ENCODE measurements around the gene NRXN3. TPM values are rescaled to one million over a fixed set of nuclear protein-coding genes. Genes with fewer than 3 reads are reported as not detected.

The NRXN3 gene
- total and polyA plus RNA-seq, 4 donors, result 1.4 to 8.3 (median 4.4) TPM

DNA sequence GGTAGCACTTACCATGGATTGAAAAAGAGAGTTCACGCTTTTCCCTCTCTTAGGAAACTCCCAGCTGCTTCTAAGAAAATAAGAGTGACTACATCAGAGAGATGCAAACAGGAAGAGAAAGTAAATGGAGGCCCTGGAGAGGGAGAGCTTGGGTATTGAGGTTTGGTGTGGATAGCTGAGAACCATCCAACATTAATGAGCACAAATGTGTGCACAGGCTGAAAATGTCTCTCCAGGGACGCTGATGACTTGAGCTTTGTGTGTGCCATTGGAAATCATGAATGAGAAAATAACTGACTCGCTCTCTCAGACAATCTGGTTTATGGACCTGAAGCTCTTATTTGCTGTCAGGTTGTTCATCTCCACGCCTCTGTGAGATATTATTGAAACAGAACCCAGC is 318.8 kb downstream of the NRXN3 start:
- H3K9ac ChIP-seq (ENCODE audit: insufficient read depth in 1 of 2, low read length in 2 of 2), result no peak overlapping the region
- no peak for ATAC-seq (ENCODE audit: insufficient read depth, low FRiP score)
- H3K4me3 ChIP-seq, result no peak overlapping the region
- 88 to 89% methylated on average over 4 of the region's 4 CpGs for WGBS, 2 donors
- no peak overlapping the region for H3K27ac ChIP-seq (ENCODE audit: low read depth in 1 of 2, low read length in 1 of 2)
- TF ChIP-seq, protein P1, sequence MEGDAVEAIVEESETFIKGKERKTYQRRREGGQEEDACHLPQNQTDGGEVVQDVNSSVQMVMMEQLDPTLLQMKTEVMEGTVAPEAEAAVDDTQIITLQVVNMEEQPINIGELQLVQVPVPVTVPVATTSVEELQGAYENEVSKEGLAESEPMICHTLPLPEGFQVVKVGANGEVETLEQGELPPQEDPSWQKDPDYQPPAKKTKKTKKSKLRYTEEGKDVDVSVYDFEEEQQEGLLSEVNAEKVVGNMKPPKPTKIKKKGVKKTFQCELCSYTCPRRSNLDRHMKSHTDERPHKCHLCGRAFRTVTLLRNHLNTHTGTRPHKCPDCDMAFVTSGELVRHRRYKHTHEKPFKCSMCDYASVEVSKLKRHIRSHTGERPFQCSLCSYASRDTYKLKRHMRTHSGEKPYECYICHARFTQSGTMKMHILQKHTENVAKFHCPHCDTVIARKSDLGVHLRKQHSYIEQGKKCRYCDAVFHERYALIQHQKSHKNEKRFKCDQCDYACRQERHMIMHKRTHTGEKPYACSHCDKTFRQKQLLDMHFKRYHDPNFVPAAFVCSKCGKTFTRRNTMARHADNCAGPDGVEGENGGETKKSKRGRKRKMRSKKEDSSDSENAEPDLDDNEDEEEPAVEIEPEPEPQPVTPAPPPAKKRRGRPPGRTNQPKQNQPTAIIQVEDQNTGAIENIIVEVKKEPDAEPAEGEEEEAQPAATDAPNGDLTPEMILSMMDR (IDR thresholded peaks at IDR 0.05; ENCODE audit: control extremely low read depth, extremely low read depth), result no peak
- no peaks in the 10 kb centered on the region for H3K4me1 ChIP-seq (ENCODE audit: control insufficient read depth in 5 of 5, insufficient read depth in 5 of 5, low read length in 5 of 5)
- H3K27me3 ChIP-seq (ENCODE audit: control insufficient read depth in 3 of 3, insufficient read depth in 3 of 3, low read length in 2 of 3), result no peaks in the 10 kb centered on the region
- no peaks in the 10 kb centered on the region for H3K36me3 ChIP-seq (ENCODE audit: control insufficient read depth in 4 of 4, insufficient read depth in 4 of 4, low read length in 4 of 4)
- no peak for DNase-seq
- no peaks in the 10 kb centered on the region for H3K9me3 ChIP-seq (ENCODE audit: control insufficient read depth in 4 of 4, insufficient read depth in 3 of 4, low read length in 3 of 4)

DNA sequence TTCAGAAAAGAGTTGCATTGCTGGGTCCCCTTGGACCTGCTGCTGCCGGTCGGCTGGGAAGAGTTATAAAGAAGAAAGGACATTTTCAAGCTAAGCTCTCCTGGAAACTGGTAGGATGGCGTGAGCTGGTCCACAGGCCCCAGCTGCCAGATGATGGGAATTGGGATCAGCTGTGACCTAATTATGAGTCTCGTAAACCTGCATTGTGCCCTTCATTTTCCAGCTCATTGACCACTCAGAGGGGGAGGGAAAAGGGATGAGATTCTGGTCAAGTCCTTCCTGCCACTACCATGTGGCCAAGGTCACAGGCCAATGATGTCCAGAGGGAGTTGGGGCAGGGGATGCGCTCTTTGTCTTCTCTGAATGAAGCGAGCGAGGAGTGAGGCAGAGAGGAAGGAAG is 320.9 kb downstream of the NRXN3 start:
- H3K9me3 ChIP-seq (ENCODE audit: control insufficient read depth in 4 of 4, insufficient read depth in 3 of 4, low read length in 3 of 4), result no peaks in the 10 kb centered on the region
- no peak overlapping the region for H3K27ac ChIP-seq (ENCODE audit: low read depth in 1 of 2, low read length in 1 of 2)
- no peaks in the 10 kb centered on the region for H3K36me3 ChIP-seq (ENCODE audit: control insufficient read depth in 4 of 4, insufficient read depth in 4 of 4, low read length in 4 of 4)
- DNase-seq (no peak), ATAC-seq (ENCODE audit: insufficient read depth, low FRiP score) (no peak)
- no peak overlapping the region for H3K9ac ChIP-seq (ENCODE audit: insufficient read depth in 1 of 2, low read length in 2 of 2)
- H3K4me3 ChIP-seq, result no peak overlapping the region
- TF ChIP-seq, protein P1 (IDR thresholded peaks at IDR 0.05; ENCODE audit: control extremely low read depth, extremely low read depth), result no peak
- 80 to 94% methylated on average over 7 of the region's 7 CpGs for WGBS, 2 donors
- no peaks in the 10 kb centered on the region for H3K27me3 ChIP-seq (ENCODE audit: control insufficient read depth in 3 of 3, insufficient read depth in 3 of 3, low read length in 2 of 3)
- H3K4me1 ChIP-seq (ENCODE audit: control insufficient read depth in 5 of 5, insufficient read depth in 5 of 5, low read length in 5 of 5), result no peaks in the 10 kb centered on the region

DNA sequence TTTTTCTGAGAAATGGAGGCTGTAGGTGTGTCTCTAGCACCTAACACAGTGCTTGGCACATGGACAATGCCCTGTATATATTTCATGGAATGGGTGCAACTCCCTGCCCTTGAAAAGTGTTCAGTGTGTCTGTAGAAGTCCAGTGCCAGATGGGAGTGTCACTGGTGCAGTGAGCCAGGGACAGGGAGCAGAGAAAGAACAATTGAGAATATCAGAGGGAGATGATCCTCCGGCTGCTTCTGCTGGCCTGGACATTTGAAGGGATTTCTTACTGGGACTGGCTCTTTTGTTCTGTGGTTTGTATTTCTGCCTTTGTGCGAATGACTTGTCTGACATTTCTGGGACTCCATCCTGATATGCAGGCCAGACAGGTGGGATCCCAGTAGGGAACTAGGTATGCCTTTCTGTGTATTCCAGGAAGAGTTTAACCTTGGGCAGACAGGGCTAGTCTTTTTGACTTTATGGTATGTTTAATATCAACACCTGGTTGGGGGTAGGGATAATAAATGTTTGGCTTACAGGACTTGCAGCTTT is 328.0 kb downstream of the NRXN3 start:
- Histone ChIP-seq H3K4me3 (no peak overlapping the region), H3K27ac (ENCODE audit: low read depth in 1 of 2, low read length in 1 of 2) (no peak overlapping the region), H3K9ac (ENCODE audit: insufficient read depth in 1 of 2, low read length in 2 of 2) (no peak overlapping the region), H3K9me3 (ENCODE audit: control insufficient read depth in 4 of 4, insufficient read depth in 3 of 4, low read length in 3 of 4) (peaks cover 0 to 5% (median 0%) of the 10 kb centered on the region in 4 donors), H3K4me1 (ENCODE audit: control insufficient read depth in 5 of 5, insufficient read depth in 5 of 5, low read length in 5 of 5) (no peaks in the 10 kb centered on the region), H3K27me3 (ENCODE audit: control insufficient read depth in 3 of 3, insufficient read depth in 3 of 3, low read length in 2 of 3) (no peaks in the 10 kb centered on the region), H3K36me3 (ENCODE audit: control insufficient read depth in 4 of 4, insufficient read depth in 4 of 4, low read length in 4 of 4) (no peaks in the 10 kb centered on the region)
- WGBS, 2 donors, result 94% methylated on average over 2 of the region's 2 CpGs
- DNase-seq, result no peak
- TF ChIP-seq, protein P1 (IDR thresholded peaks at IDR 0.05; ENCODE audit: control extremely low read depth, extremely low read depth), result no peak
- no peak for ATAC-seq (ENCODE audit: insufficient read depth, low FRiP score)

DNA sequence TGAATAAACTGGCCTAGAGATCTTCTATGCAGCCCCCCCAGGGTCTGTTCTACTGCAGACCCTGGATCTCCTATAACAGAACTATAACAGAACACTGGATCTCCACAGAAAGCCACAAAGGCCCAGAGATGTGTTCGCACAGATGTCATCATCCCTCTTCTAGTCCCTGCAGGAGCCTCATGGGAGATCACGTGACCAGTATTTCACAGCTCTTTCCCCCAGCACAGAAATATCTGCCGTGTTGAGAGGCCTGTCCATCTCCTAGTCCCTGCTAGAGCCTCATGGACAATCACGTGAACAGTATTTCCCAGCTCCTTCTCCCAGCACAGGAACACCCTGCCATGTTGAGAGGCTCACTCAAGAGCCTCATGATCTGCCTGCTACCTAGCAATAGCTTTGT is 331.7 kb downstream of the NRXN3 start:
- Histone ChIP-seq H3K4me3 (no peak overlapping the region), H3K27ac (ENCODE audit: low read depth in 1 of 2, low read length in 1 of 2) (no peak overlapping the region), H3K4me1 (ENCODE audit: control insufficient read depth in 5 of 5, insufficient read depth in 5 of 5, low read length in 5 of 5) (no peaks in the 10 kb centered on the region), H3K9me3 (ENCODE audit: control insufficient read depth in 4 of 4, insufficient read depth in 3 of 4, low read length in 3 of 4) (peaks cover 0 to 6% (median 0%) of the 10 kb centered on the region in 4 donors), H3K27me3 (ENCODE audit: control insufficient read depth in 3 of 3, insufficient read depth in 3 of 3, low read length in 2 of 3) (no peaks in the 10 kb centered on the region), H3K9ac (ENCODE audit: insufficient read depth in 1 of 2, low read length in 2 of 2) (no peak overlapping the region), H3K36me3 (ENCODE audit: control insufficient read depth in 4 of 4, insufficient read depth in 4 of 4, low read length in 4 of 4) (no peaks in the 10 kb centered on the region)
- no peak for ATAC-seq (ENCODE audit: insufficient read depth, low FRiP score)
- no peak for DNase-seq
- TF ChIP-seq, protein P1 (IDR thresholded peaks at IDR 0.05; ENCODE audit: control extremely low read depth, extremely low read depth), result no peak
- WGBS, 2 donors, result 83 to 88% methylated on average over 4 of the region's 4 CpGs

All from lung (tissue), 12 donors.